A204.1 (cell line): Measurements from ENCODE around the gene SIT1.

ENCODE experiments used
- FAIRE-seq: peaks from 2 replicates; lab custom pipeline; 2012; peaks lifted over from hg19 to GRCh38; lab: Jason Lieb, UNC

The SIT1 gene

DNA sequence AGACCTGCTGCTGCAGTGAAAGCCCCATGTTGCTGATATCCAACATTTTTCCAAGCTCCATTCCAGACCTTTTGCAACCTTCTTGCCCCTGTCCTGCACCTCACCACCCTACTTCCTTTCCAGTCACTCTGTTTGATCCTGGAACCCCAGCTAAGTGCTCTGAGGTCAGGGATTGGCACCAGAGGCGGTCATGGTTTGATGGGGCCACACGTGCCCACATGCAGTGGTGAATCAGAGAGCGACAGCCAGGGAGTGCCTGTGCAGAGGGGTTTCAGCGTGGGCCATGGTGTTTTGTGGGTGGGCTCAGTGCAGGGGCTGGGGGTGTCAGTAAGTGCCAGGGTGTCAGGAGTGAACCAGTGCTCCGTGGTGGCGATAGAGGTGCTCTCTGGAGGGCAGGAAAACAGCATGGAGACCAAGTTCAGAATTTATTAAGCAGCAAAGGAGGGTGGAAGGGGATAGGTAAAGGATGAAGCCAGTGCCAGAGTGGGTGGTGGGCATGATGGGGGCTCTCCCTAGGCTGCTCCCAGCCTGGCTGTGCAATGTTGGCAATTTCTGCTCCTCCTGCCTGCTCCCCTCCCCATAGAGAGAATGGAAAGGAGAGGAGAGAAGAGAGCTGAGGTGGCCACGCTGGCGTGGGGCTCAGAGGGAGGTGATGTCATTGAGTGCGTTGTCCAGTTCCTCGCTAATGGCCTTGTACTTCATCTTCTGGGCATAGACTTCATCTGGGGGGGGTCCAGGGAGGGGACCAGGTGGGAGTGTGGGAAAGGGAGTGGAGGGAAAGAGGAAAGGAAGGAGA is 32.0 kb upstream of the SIT1 start:
- no peak for FAIRE-seq

GRCh38 chr9:35682051-35682450 is 31.3 kb upstream of the SIT1 start:
- no peak for FAIRE-seq

DNA sequence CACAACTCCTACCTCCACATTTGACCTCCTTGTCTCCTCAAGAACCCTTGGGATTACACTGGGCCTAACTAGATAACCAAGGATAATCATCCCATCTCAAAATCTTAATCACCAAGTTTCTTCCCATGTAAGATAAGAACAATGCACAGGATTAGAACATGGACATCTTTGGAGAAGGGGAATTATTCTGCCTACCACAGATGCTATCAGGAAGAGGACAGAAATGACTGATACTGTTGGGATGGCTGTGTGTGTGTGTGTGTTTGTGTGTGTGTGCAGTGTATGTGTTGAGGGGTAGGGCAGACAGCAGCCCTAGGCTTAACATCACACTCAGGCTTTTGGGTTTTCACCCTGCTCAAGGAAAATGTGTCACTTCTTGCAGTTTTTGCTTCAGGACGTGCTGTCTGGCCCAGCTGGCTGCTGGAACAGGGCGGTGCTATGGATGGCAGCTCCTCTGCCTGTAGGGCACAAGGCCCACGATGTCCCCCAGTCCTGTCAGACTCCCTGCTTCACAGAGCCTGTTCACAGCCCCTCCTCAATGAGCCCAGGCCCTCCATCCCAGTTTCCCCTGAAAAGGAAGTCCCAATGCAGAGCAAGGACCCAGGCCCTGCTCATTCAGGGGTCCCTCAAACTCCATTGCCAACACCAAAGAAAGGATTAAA is 30.7 kb upstream of the SIT1 start:
- no peak for FAIRE-seq

DNA sequence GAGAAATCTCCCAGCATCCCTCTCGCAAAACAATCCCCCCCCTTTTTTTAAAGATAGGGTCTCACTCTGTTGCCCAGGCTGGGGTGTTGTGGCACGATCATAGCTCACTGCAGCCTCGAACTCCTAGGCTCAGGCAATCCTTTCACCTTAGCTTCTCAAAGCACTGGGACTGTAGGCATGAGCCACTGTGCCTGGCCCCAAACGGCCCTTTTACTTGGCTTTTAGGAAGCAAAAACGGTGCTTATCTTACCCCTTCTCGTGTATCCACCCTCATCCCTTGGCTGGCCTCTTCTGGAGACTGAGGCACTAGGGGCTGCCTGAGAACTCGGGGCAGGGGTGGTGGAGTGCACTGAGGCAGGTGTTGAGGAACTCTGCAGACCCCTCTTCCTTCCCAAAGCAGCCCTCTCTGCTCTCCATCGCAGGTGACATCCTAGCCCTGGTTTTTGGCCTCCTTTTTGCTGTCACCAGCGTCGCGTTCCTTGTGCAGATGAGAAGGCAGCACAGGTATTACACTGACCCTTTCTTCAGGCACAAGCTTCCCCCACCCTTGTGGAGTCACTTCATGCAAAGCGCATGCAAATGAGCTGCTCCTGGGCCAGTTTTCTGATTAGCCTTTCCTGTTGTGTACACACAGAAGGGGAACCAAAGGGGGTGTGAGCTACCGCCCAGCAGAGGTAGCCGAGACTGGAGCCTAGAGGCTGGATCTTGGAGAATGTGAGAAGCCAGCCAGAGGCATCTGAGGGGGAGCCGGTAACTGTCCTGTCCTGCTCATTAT is 29.8 kb upstream of the SIT1 start:
- FAIRE-seq, result no peak

DNA sequence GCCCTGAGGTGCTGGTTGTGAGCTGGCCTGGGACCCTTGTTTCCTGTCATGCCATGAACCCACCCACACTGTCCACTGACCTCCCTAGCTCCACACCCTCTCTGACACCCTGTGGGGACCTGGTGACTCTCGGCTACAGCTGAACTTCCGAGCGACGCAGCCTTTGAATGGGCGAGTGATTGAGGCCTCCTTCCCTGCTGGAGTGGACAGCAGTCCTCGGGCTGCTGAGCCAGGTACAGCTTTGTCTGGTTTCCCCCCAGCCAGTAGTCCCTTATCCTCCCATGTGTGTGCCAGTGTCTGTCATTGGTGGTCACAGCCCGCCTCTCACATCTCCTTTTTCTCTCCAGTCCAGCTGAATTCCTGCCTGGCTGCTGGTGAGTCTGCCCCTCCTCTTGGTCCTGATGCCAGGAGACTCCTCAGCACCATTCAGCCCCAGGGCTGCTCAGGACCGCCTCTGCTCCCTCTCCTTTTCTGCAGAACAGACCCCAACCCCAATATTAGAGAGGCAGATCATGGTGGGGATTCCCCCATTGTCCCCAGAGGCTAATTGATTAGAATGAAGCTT is 29.1 kb upstream of the SIT1 start:
- no peak for FAIRE-seq

- FAIRE-seq, result no peak
These were observed 28.4 kb upstream of the SIT1 start for GRCh38 chr9:35679091-35679490.

DNA sequence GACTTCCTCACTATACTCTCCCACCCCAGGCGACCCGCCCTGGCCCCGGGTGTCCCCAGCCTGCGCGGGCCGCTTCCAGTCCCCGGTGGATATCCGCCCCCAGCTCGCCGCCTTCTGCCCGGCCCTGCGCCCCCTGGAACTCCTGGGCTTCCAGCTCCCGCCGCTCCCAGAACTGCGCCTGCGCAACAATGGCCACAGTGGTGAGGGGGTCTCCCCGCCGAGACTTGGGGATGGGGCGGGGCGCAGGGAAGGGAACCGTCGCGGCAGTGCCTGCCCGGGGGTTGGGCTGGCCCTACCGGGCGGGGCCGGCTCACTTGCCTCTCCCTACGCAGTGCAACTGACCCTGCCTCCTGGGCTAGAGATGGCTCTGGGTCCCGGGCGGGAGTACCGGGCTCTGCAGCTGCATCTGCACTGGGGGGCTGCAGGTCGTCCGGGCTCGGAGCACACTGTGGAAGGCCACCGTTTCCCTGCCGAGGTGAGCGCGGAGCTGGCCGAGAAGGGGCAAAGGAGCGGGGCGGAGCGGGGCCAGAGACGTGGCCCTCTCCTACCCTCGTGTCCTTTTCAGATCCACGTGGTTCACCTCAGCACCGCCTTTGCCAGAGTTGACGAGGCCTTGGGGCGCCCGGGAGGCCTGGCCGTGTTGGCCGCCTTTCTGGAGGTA is 25.1 kb upstream of the SIT1 start:
- FAIRE-seq, result no peak

DNA sequence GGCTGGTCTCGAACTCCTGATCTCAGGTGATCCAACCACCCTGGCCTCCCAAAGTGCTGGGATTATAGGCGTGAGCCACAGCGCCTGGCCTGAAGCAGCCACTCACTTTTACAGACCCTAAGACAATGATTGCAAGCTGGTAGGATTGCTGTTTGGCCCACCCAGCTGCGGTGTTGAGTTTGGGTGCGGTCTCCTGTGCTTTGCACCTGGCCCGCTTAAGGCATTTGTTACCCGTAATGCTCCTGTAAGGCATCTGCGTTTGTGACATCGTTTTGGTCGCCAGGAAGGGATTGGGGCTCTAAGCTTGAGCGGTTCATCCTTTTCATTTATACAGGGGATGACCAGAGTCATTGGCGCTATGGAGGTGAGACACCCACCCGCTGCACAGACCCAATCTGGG is 24.5 kb upstream of the SIT1 start:
- FAIRE-seq, result no peak

DNA sequence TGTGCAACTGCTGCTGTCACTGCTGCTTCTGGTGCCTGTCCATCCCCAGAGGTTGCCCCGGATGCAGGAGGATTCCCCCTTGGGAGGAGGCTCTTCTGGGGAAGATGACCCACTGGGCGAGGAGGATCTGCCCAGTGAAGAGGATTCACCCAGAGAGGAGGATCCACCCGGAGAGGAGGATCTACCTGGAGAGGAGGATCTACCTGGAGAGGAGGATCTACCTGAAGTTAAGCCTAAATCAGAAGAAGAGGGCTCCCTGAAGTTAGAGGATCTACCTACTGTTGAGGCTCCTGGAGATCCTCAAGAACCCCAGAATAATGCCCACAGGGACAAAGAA is 23.3 kb upstream of the SIT1 start:
- no peak for FAIRE-seq

DNA sequence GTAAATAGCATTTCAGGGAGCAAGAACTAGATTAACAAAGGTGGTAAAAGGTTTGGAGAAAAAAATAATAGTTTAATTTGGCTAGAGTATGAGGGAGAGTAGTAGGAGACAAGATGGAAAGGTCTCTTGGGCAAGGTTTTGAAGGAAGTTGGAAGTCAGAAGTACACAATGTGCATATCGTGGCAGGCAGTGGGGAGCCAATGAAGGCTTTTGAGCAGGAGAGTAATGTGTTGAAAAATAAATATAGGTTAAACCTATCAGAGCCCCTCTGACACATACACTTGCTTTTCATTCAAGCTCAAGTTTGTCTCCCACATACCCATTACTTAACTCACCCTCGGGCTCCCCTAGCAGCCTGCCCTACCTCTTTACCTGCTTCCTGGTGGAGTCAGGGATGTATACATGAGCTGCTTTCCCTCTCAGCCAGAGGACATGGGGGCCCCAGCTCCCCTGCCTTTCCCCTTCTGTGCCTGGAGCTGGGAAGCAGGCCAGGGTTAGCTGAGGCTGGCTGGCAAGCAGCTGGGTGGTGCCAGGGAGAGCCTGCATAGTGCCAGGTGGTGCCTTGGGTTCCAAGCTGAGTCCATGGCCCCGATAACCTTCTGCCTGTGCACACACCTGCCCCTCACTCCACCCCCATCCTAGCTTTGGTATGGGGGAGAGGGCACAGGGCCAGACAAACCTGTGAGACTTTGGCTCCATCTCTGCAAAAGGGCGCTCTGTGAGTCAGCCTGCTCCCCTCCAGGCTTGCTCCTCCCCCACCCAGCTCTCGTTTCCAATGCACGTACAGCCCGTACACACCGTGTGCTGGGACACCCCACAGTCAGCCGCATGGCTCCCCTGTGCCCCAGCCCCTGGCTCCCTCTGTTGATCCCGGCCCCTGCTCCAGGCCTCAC is 22.6 kb upstream of the SIT1 start, which contains the start of gene CA9:
CA9 (plus strand) TSS at position 797 of the 893 bp plus-strand sequence; CDS start at position 829, 32 bp downstream.
- no peak for FAIRE-seq

DNA sequence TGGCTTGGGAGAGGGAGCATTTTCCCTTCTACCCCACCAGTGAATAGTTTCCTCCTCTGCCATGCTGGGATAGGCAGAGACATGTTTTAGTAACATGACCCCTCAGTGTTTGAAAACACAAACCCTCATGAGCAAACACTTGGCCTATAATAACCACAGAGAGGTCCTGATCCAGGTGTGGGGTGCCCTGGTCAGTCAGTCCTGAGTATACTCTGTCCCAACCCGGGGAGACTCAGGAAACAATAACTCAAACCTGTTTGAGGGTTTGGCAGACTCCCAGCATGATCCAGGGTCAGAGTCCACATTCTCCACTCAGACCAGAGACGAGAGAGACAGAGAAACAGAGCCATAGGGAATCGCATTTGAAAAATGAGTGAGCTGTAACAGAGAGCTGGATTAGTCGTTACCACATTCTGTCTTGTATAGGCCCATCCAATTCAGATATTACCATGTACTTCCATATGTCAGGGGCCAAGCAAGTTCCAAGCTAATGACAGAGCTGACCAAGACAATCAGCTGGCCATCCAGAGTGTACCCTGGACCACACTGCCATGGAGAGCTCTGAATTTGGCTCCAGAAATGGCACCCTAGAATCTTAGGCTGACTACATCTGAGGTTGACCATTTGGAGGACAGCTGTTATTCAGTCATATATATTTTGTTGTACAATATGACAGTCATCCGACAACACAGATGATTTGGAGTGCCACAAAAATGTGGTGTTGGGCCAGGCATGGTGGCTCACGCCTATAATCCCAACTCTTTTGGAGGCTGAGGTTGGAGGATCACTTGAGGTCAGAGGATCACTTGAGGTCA is 18.8 kb upstream of the SIT1 start:
- no peak for FAIRE-seq

- no peak for FAIRE-seq
These were observed 17.2 kb upstream of the SIT1 start for GRCh38 chr9:35667939-35668338.

DNA sequence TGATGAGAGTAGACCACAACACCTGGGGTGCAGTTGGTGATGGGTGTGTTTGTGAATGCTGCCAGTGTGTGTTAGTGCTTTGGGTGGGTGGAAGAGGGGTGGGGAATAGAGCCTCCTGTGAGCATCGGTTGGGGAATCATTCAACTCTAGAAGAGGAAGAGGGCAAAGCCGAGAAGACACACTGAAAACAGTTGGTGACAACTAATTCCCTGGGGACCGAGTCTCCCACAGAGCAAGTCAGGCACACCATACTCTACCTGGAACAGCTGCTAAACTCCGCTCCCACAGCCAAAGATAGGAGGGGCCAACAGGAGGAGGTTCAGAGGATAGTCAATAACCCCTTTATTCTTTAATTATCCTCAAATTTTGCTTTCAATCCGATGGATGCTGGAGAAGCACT is 15.8 kb upstream of the SIT1 start:
- FAIRE-seq, result no peak

DNA sequence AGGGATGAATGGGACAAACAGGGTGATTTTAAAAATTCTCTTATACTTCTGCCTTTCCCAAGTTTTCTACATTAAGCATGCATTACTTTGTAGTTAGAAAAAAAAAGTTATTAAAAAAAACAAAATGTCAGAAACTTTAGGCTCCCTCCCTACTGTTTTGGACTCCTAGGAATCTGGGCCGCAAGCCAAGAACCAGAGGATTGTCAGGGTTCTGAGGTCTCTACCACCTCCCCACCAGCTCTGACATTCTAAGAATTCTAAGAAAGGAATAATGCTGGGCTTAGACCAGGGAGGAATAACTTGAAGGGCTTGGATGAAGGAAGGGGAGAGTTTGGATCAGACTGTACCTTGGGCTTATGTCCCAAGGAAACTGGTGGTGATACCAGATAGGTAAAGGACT is 15.3 kb upstream of the SIT1 start:
- FAIRE-seq, result no peak

- FAIRE-seq, result no peak
These were observed 14.7 kb upstream of the SIT1 start for GRCh38 chr9:35665471-35665818.

GRCh38 chr9:35664531-35665470 is 14.1 kb upstream of the SIT1 start, which contains the start of gene ARHGEF39:
ARHGEF39 (minus strand) TSS chr9:35665195; CDS start chr9:35665169, 26 bp downstream.
- no peak for FAIRE-seq

- FAIRE-seq, result no peak
These were observed 11.7 kb upstream of the SIT1 start for GRCh38 chr9:35662437-35662836.

- no peak for FAIRE-seq
These were observed 11.1 kb upstream of the SIT1 start for GRCh38 chr9:35661756-35662350.

GRCh38 chr9:35660966-35661415 is 10.3 kb upstream of the SIT1 start:
- FAIRE-seq, result no peak
